DND-41 (cell line): ENCODE data around the gene RNF217.

ENCODE experiments used
- ATAC-seq: fragments of 200-7000 bp; cut with Tn5 transposase; 3 replicates; pipeline ENCODE4 v1.9.1; 2021; ENCODE audit warnings: low read depth; ENCODE audit not compliant: insufficient read depth
- DNase-seq: peaks from one replicate; pipeline ENCODE4 v3.0.0-alpha.2; 2020
- H2AFZ ChIP-seq: 2 replicates; pipeline ENCODE4 v1.6.0; 2012; ENCODE audit warnings: low read depth, low read length
- H3K27ac ChIP-seq: 2 replicates; pipeline ENCODE4 v1.5.1; 2012; ENCODE audit warnings: low read length, inconsistent platforms
- H3K27me3 ChIP-seq: fragments of 200-600 bp; sonication (generic); 2 replicates; pipeline ENCODE4 v1.6.0; 2012; ENCODE audit warnings: low read length, mild to moderate bottlenecking, inconsistent platforms; ENCODE audit not compliant: insufficient read depth, poor library complexity
- H3K36me3 ChIP-seq: 2 replicates; pipeline ENCODE4 v1.5.1; 2012; ENCODE audit warnings: low read length, inconsistent platforms; ENCODE audit not compliant: insufficient read depth
- H3K4me1 ChIP-seq: 2 replicates; pipeline ENCODE4 v1.5.1; 2012; ENCODE audit warnings: mild to moderate bottlenecking, low read length; ENCODE audit not compliant: insufficient read depth
- H3K4me2 ChIP-seq: 2 replicates; pipeline ENCODE4 v1.6.0; 2012; ENCODE audit warnings: mild to moderate bottlenecking, moderate library complexity, low read length, inconsistent platforms; ENCODE audit not compliant: insufficient read depth
- H3K4me3 ChIP-seq, 2 experiments: fragments of 200-600 bp in 1 of 2; shearing (Covaris generic) in 1 of 2; 2 replicates each; pipeline ENCODE4 v1.5.1; 2012 to 2016; ENCODE audit warnings: inconsistent platforms in 2 of 2, low read length in 2 of 2, mild to moderate bottlenecking in 2 of 2, low read depth in 1 of 2, moderate library complexity in 1 of 2
- H3K79me2 ChIP-seq: 2 replicates; pipeline ENCODE4 v1.6.0; 2012; ENCODE audit warnings: low read length, inconsistent platforms; ENCODE audit not compliant: insufficient read depth
- H3K9ac ChIP-seq: 2 replicates; pipeline ENCODE4 v1.6.0; 2012; ENCODE audit warnings: low read depth, mild to moderate bottlenecking, inconsistent platforms, low read length, moderate library complexity
- H3K9me3 ChIP-seq: 2 replicates; pipeline ENCODE4 v1.5.1; 2012; ENCODE audit warnings: low read length, moderate library complexity, mild to moderate bottlenecking, inconsistent platforms; ENCODE audit not compliant: insufficient read depth, severe bottlenecking
- H4K20me1 ChIP-seq: 2 replicates; pipeline ENCODE4 v1.6.0; 2012; ENCODE audit warnings: low read length; ENCODE audit not compliant: insufficient read depth
- CTCF ChIP-seq: IDR thresholded peaks from 2 replicates; pipeline ENCODE4 v1.5.1; 2012; ENCODE audit warnings: borderline replicate concordance, low read length, moderate library complexity, mild to moderate bottlenecking; ENCODE audit not compliant: poor library complexity, severe bottlenecking; ENCODE audit errors: extremely low read depth
- EZH2 ChIP-seq: IDR thresholded peaks from 3 replicates; pipeline ENCODE4 v1.6.1; 2012; ENCODE audit warnings: borderline replicate concordance, low read depth, mild to moderate bottlenecking, moderate library complexity, low read length, inconsistent platforms; ENCODE audit not compliant: severe bottlenecking

RNF217 gene

DNA sequence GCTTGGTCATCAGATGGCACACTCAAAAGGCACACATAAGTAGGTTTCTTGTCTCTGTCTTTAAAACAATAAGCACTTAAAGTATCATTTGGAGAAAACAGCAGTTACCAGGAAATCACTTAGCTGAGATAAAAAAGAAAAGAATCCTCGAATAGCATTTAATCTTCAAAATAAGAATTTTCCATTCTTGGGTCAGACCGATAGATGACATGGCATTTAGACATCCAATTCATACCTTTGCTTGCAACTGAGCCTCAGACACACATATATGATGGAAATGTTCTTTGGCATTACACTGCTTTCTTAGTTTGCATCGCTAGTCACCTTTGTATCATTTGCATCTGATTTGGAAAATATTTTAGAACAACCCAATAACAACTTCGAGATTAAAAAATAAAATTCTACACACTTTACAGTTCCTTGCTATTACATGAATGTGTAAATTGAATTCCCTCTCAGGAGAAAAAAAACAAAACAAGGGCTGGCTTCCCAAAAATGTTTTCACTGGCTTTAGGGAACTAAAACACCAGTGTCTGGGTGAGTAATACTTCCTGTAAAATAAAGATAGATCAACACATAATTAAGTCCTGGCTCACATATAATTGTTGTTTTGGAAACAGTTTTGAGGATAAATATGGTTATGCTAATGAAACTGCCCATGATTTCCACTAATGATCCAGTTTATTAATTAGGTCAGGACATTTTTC, 1.3 kb upstream of the RNF217 start:
- no peak for DNase-seq
- no peak overlapping the region for H3K27ac ChIP-seq
- H3K9ac ChIP-seq, result no peak overlapping the region
- no peak overlapping the region for H2AFZ ChIP-seq
- no peaks in the 10 kb centered on the region for H3K9me3 ChIP-seq
- no peaks in the 10 kb centered on the region for H3K79me2 ChIP-seq
- H3K4me3 ChIP-seq, result no peak overlapping the region
- ATAC-seq, result no peak
- no peaks in the 10 kb centered on the region for H3K4me1 ChIP-seq
- no peaks in the 10 kb centered on the region for H3K27me3 ChIP-seq
- no peak overlapping the region for H3K4me2 ChIP-seq
- H3K36me3 ChIP-seq, result no peaks in the 10 kb centered on the region
- no peaks in the 10 kb centered on the region for H4K20me1 ChIP-seq
- TF ChIP-seq CTCF (no peak), EZH2 (no peak)

- no peaks in the 10 kb centered on the region for H3K9me3 ChIP-seq
- H3K4me3 ChIP-seq, result no peak overlapping the region
- TF ChIP-seq CTCF (no peak), EZH2 (no peak)
- H3K27me3 ChIP-seq, result no peaks in the 10 kb centered on the region
- no peaks in the 10 kb centered on the region for H3K4me1 ChIP-seq
- no peak for ATAC-seq
- H3K4me2 ChIP-seq, result no peak overlapping the region
- no peaks in the 10 kb centered on the region for H4K20me1 ChIP-seq
- no peak overlapping the region for H3K27ac ChIP-seq
- no peak overlapping the region for H2AFZ ChIP-seq
- no peaks in the 10 kb centered on the region for H3K36me3 ChIP-seq
- DNase-seq, result no peak
- H3K9ac ChIP-seq, result no peak overlapping the region
- no peaks in the 10 kb centered on the region for H3K79me2 ChIP-seq
Measured at GRCh38 chr6:124961464-124961776, 817 bp upstream of the RNF217 start.

GRCh38 chr6:124962639-124963415, 590 bp downstream of the RNF217 start:
- TF ChIP-seq EZH2, result no peak
- no peak for TF ChIP-seq CTCF
- no peak overlapping the region for H2AFZ ChIP-seq
- H3K4me2 ChIP-seq, result no peak overlapping the region
- no peak overlapping the region for H3K9ac ChIP-seq
- H4K20me1 ChIP-seq, result no peaks in the 10 kb centered on the region
- no peaks in the 10 kb centered on the region for H3K4me1 ChIP-seq
- no peaks in the 10 kb centered on the region for H3K9me3 ChIP-seq
- no peaks in the 10 kb centered on the region for H3K36me3 ChIP-seq
- H3K4me3 ChIP-seq, result no peak overlapping the region
- H3K27ac ChIP-seq, result no peak overlapping the region
- ATAC-seq (no peak), DNase-seq (no peak)
- H3K27me3 ChIP-seq, result no peaks in the 10 kb centered on the region
- H3K79me2 ChIP-seq, result no peaks in the 10 kb centered on the region
